Measurements from ENCODE around the gene PMEPA1.

Gene PMEPA1, protein sequence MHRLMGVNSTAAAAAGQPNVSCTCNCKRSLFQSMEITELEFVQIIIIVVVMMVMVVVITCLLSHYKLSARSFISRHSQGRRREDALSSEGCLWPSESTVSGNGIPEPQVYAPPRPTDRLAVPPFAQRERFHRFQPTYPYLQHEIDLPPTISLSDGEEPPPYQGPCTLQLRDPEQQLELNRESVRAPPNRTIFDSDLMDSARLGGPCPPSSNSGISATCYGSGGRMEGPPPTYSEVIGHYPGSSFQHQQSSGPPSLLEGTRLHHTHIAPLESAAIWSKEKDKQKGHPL

DNA sequence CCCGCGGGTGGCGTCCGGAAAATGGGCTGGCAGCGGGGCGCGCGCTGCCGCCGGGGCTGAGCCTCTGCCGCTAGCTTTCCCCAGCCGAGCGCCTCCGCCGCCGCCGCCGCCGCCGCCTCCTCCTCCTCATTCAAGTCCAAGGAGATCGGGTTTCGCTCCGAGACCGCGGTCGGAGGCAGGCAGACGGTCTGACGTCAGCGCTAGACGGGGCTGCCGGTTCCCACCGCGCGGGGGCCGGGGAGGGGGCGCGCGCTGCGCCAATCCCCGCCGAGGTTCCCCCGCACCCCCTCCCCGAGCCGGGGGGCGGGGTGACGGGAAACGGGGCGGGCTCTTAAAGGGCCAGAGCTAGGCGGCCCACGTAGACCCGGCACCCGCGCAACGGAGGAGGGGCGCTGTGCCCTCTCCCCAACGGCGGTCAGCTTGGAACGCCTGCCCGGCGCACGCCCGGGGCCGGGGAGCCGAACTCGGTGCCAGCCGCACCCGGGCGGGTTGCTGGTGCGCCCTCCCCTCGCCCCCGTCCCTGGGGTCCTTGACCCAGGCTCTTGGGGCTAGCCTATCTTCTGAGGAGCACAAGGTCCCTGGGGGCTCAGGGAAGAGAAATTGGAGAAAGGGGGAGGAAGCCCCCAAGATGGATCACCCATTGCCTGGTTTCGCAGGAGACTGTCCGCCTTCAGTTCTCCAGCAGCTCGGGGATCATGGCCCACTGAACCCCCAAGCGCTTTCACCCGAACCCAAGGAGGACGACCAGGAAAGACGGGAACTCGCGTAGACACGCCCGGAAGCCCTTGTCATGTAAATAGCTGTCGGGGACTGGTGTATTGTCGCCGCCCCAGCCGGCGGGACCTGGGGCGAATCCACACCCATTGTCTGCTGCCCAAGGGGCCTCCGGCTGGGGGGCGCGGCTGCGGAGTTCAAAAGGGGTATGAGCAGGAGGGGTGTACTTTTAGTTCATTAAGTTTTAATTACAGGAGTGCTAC, at the start of gene PMEPA1:
PMEPA1 (minus strand) TSS at position 193 of the 977 bp plus-strand sequence. CDS start 433 bp downstream, outside the sequence.
- peak; percentile 96 for DNase-seq (ENCODE audit: low read depth)

DNA sequence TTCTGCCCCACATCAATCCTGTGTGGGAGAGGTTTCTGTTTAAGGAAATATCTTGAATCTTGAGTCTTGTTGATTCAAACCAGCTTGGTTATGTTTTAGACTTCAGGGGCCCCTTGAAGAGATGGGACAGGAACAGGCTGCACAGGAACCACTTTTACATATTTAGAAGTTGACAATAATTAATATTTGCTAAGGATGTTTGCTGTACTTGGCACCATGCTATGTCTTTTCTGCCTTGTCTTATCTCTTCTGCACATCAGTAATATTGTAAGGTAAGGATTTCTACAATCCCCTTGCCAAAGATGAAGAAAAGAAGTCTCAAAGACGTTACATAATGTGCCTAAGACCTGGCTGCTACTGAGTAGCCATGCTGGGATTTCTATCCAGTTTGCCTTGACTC, 48.0 kb upstream of the PMEPA1 start:
- DNase-seq (ENCODE audit: low read depth): no peak

DNA sequence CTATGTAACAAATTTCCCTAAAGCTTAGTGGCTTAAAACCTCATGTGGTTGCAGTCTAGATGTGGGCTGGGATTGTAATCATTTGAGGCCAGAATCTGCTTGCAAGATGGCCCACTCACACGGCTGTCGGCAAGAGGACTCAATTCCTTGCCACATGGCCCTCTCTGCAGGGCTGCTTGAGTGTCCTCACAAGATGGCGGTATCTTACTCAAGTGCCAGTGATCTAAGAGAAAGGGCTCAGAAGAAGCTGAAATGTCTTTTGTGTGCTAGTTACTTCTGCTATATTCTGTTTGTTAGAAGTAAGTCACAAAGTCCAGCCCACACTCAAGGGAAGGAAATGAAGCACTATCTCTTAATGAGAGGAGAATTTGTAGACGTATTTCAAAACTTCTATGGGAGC, 47.1 kb upstream of the PMEPA1 start:
- no peak for DNase-seq (ENCODE audit: low read depth)

DNA sequence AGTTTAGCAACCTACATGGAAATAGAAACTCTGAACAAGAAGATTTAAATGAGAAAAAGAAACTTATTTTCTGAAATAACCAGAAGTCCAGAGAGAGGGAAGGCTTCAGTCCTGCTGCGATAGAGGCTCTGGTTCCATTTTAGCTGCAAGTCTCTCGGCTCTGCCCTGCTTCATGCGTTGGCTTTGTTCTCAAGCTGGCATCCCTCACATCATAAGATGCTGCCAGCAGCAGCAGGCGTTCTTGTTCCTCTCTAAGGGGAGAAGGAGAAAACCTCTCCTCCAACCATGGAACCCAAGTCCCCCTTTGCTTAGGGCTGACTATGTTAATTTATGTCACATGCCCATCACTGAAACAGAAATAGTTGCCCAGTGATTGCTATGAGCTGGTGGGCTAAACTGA, 46.4 kb upstream of the PMEPA1 start:
- DNase-seq (ENCODE audit: low read depth): no peak

DNA sequence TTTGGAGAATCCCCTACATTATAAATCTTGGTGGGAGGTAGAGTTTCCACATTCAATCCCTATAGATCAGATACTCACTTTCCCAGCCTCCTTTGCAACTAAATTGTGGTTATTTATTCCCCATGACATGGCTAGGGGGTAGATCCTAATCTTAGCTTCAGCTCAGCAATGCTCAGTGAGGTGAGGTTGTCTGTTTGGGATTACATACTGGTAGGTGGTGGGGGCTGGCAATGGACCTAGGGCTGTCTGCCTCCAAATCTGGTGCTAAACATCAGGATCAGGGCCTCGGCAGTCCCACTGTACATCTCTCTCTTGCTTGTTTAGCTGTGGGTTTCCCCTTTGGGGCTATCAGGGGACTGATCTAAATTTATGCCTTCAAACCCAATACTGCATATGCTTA, 45.8 kb upstream of the PMEPA1 start:
- DNase-seq (ENCODE audit: low read depth): no peak

DNA sequence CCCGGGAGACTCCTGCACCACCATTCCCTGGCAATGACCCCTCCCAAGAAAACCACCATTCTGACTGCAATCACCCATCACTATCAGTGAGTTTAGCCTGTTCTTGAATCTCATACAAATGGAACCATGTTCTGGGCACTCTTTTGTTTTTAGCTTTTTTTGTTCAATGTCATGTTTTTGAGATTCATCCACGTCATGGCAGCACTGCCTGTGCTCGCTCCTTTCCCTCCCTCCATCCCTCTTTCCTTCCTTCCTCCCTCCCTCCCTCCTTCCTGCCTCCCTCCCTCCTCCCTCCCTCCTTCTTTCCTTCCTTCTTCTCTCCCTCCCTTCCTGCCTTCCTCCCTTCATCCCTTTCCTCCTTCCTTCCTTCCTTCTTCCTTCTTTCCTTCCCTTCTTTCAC, 44.4 kb upstream of the PMEPA1 start:
- no peak for DNase-seq (ENCODE audit: low read depth)

DNA sequence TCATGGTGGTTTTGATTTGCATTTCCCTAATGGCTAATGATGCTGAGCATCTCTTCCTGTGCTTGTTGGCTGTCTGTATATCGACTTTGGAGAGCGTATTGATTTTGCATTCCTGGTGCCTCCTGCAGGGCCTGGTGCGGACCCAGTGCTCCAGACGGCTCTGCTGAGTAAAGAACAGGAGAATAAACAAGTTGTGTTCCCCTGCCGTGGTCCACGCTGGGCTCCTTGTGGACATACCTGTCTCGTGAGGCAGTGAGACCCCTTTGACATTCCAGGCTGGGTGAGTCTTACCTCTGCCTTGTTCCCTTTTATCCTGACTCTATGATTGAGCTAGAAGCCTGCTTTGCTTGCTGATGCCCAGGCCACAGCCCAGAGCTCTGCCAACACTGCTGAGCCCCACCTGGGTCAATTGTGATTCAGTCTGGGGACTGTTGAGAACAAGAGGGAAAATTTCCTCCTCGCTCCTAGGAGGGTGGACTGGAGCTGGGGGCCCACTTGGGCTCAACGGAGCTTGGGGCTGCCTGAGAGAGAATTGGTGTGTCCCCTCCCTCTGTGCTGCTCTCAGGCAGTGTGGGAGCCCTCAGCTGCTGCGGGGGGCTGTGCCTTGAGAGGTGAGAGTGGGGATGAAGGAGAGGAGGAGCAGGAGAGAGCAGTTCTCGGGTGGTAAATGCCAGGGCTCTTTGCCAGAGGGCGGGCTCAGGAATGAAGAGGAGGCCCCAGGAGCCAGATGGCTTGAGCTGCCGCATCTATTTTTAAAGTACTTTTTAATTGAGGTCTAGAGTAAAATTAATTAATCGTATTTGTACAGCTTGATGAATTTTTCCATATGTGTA, 43.7 kb upstream of the PMEPA1 start:
- no peak for DNase-seq (ENCODE audit: low read depth)

DNA sequence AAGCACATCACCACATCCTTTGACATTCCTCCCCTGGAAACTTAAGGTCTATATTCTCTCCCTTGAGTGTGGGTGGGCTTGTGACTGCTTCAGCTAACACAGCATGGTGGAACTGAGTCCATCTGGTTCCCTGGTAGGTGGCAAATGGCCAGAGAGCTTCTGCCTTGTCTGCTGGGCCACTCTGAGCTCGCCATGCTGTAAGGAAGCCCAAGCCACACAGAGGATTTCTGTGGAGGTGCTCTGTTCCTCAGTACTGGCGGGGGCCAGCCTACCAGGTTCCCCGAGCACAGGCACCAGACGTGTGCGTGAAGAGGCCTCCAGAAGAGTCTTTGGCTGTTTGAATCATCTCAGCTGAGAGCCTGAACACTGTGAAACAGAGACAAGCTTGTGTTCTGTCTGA, 41.6 kb upstream of the PMEPA1 start:
- DNase-seq (ENCODE audit: low read depth): no peak

DNA sequence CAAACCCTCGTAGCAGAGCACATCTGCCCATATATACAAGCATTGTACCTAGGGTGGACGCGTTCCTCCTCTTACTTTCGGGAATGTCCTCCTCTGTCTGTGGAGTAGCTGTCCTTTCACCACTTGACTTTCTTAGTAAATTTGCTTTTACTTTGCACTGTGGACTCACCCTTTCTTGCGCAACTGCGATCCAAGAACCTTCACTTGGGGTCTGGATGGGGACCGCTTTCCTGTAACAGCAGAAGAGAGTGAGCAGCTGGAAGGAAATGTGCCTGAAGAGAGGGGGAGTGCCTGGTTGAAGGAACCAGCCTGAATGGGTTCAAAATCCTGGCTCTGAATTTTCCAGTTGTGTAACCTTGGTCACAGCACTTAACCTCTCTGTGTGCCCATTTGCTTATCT, 40.1 kb upstream of the PMEPA1 start:
- DNase-seq (ENCODE audit: low read depth): no peak

DNA sequence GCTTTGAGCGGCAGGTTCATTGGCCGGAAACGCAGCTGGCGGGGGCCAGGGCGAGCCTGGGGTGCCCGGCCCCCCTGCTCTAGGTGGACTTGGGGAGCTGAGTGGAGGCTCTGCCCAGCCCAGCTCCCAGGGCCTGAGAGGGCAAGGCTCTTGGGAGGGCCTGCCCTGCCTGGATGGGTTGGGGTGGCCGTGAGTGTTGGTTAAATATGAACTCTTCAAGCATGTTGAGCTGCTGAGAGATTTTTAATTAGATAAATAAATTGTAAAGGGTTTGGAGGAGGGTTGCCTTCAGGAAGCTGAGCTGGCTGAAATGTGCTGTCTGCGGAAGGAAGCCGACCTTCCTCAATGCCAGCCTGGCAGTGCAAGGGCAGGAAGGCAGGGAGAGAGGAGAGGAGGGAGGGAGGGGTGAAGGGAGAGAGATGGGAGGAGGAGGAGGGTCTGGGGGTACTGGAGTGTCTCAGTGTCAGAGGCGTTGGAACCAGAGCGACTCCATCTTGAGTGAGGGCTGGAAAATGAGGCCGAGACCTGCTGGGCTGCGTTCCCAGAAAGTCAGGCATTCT, 39.4 kb upstream of the PMEPA1 start:
- DNase-seq (ENCODE audit: low read depth): no peak

DNA sequence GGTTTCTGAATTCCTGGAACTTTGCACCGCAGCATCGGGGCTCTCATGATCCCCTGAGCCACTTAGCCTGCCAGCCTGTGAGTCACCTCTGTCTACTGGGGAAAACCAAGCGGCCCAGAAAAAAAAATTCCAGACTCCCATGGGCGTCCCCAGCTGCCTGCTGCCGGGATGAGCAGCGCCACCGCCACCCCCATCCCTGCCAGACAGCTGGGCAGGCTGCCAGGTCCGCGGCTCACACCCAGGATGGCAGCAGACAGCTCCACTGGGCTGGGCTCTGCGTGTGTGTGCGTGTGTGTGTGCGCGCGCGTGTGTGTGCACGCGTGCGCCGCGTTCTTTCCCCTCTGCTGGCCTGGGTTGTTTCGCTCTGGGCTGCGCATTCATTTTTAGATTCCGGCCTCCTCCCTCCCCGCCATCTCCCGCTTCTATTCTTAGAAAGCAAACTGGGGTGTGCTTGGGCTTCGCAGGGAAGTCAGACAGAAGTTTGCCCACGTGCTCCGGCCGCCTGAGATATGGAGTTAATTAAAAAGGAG, 38.9 kb upstream of the PMEPA1 start:
- DNase-seq (ENCODE audit: low read depth): peak; percentile 91

DNA sequence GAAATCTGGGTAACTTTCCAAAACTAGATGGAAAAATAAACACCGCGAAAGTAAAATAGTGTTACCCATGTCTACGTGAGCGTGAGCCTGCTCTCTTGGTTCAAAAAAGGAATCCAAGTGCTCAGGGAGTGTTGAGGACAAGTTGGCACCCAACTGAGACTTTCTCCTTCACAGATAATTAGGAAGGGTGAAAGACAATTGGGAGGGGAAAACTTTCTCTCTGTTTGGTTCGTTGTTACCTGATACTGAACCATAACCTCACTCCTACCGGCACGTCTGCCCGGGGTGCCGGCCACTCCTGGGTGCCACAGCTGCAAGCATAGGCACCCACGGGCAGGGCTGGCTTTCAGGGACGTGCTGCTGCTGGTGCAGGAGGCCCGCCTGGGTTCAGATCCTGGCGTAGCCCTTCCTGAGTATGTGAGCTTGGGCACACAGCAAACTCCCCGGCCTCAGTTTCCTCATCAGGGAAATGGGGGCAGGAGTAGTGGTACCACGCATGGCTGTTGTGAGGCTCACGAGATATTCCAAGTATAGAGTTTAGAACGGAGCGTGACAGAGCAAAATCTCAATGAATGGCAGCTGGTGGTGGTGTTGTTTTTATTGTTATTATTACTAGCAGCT, 38.2 kb upstream of the PMEPA1 start:
- DNase-seq (ENCODE audit: low read depth): peak; percentile 11

DNA sequence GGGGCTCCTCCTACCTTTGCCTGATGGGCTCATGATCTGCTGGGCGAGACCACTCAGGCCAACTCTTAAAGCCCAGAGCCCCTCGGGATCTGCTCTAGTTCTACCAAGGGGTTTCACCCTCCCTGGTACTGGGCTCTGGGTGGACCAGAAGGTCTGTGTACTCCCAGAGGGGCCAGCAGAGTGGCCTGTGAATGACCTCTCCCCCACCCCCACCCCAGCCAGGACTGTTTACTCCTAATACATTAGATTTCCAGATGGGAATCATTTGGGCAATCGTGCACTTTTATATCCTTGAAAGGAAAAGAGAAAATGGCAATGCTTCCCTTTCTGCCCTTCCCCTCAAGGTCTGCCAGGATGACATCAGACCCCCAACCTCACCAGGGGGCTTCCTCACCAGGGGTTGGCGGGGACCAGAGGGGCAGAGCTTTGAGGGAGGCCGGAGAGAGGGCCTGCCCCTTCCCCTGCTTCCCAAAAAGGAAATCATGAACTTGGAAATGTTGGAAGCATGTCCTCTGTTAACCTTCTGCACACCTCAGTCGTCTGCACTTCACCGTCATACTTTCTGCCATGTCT, 37.1 kb upstream of the PMEPA1 start:
- DNase-seq (ENCODE audit: low read depth): peak; percentile 5

DNA sequence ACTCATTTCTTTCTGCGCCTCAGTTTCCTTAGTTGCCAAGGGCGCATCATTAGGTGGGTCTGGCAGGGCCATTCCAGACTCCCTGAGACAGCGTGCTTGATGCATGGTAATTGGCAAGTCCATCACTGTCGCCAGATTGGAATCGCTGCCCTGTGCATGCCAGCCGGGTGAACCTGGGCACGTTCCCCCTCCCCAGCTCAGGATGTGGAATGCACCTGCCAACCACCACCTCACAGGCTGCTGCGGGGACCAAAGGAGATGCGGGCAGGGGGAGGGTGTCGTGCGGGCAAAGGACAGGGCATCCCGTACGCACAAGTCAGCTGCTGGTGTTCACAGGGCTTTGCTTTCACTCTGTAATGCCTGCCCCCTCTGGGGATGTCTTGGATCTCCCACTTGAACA, 36.4 kb upstream of the PMEPA1 start:
- DNase-seq (ENCODE audit: low read depth): no peak

DNA sequence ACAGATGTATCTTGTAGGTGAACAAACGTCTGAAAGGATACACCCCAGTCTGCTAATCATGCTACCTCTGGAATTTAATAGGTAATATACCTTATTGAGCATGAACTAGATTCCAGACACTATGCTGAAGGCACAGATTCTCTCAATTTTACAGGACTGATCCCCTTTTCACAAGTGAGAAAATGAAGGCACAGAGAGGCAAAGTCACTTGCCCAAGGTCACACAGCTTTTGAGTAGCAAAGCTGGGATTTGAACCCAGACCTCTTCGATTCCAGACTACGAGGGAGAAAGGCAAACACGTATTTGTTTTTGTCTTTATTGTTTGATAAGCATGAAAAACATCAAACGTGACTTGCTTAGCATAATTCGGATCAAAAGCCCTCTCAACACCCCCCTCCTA, 34.4 kb upstream of the PMEPA1 start:
- DNase-seq (ENCODE audit: low read depth): no peak

DNA sequence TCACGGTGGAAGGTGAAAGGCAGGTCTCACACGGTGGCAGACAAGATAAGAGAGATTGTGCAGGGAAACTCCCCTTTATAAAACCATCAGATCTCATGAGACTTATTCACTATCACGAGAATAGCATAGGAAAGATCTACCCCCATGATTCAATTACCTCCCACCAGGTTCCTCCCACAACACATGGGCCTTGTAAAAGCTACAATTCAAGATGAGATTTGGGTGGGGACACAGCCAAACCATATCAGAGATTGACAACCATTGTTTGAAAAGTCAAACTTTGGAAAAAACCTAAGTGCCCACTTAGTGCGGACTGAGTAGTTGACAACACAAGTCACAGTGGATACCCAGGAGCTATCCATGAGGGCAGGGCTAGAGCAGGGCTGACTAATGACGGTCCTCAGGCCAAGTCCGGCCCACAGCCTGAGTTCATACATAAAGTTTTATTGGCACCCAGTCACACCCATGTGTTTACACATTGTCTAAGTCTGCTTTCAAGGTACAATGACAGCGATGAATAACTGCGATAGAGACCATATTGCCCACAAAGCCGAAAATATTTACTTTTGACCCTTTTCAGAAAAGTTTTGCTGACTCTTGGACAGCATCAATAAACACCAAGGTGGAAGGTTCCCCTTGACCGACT, 33.8 kb upstream of the PMEPA1 start:
- no peak for DNase-seq (ENCODE audit: low read depth)

DNA sequence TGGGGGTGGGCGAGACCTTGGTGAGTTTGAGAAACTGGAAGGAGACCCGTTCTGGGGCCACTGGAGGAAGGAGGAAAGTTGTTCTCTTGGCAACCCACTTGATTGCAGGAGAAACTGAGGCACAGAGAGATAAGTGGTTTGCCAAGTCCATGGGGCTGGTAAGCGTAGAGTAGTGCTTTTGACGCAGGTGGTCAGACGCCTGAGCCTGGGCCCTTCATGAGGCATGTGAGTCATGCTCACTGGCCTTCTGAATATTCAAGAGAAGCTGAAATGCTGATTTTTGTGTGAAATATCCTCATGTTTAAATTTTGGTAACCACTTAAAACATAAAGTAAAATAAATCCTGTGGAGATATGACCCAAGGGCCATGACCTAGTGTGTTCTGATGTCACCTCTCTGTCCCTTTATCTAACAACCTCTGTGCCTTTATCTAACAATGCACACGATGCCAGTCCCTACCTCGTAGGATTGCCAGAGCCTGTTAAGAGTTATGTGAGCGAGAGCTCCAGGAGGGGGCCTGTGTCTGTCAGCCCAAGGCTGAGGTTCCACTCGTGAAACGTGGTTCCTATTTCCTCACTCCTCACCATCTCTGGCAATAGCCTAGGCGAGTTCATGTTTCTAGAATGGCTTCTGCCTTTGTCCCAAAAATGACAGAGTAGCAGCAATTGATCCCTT, 32.8 kb upstream of the PMEPA1 start:
- no peak for DNase-seq (ENCODE audit: low read depth)

DNA sequence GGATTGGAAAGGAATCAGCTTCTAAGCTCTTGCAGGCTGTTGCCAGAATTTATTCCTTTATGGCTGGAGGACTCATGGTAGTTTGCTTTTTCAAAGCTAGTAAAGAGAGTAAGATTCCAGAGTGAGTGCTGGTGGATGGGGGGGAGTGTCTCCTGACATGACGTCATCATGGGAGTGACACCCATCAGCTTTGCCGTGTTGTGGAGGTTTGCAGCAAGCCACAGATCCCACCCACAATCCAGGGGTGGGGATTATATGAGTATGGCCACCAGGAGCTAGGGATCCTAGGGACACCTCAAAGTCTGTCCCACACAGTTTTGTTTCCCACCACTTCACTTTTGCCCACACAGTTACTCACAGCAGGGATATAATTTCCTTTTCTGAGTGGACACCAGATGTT, 28.7 kb upstream of the PMEPA1 start:
- peak; percentile 27 for DNase-seq (ENCODE audit: low read depth)

DNA sequence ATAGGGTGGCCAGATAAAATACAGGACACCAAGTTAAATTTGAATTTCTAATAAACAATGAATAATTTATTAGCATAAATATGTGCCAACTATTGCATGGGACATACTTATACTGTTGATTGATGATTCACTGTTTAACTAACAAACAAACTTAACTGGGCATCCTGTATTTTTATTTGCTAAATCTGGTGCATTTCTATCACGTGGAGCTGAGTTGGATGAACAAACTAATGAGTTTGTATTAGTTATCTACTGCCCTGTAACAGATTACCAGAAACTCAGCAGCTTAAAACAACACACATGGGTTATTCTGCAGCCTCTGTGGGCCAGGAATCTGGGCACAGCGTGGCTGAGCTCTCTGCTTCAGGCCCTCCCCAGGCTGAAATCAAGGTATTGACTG, 28.2 kb upstream of the PMEPA1 start:
- no peak for DNase-seq (ENCODE audit: low read depth)

DNA sequence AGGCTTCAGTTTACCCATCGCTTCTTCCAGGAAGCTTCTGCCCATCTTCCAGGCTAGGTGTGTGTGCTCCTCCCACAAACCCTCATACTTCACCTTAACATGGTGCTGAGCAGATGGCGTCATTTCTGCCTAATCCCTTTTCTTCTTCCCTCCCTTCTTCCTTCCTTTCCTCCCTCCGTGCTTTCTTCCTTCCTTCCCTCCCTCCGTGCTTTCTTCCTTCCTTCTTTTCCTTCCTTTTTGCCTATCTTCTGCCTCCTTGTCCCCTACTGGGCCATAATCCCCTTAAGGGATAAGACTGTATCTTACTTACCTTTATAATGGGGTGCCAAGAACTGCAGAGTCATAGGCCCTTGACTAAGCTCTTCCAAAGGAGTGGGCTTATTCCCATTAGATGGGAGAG, 27.5 kb upstream of the PMEPA1 start:
- DNase-seq (ENCODE audit: low read depth): no peak

Measured in EH (cell line).